Parathyroid adenoma (tissue), 2 donors: Measurements from ENCODE around the gene SLC26A1.
"Not testable (repeated sequence)": the region's sequence is repeated elsewhere in the genome, so short reads cannot be mapped to it uniquely, and the experiment has no call there.

Experiments
- H2AFZ ChIP-seq: fragments of 300-600 bp; sonication (generic); one replicate; pipeline ENCODE4 v1.7.0; 2017; ENCODE audit warnings: antibody characterized with exemption, mild to moderate bottlenecking
- H3K27ac ChIP-seq: fragments of 300-600 bp; sonication (generic); one replicate; pipeline ENCODE4 v1.7.0; 2017
- H3K27me3 ChIP-seq: fragments of 300-600 bp; sonication (generic); one replicate; pipeline ENCODE4 v1.7.0; 2017; ENCODE audit warnings: low read length; ENCODE audit not compliant: control insufficient read depth, insufficient read depth
- H3K36me3 ChIP-seq: fragments of 300-600 bp; sonication (generic); one replicate; pipeline ENCODE4 v1.7.0; 2017; ENCODE audit warnings: low read length; ENCODE audit not compliant: control insufficient read depth, insufficient read depth
- H3K4me1 ChIP-seq: fragments of 300-600 bp; sonication (generic); one replicate; pipeline ENCODE4 v1.7.0; 2017; ENCODE audit warnings: control low read depth
- H3K4me2 ChIP-seq: fragments of 300-600 bp; sonication (generic); one replicate; pipeline ENCODE4 v1.7.0; 2017; ENCODE audit warnings: low read length
- H3K4me3 ChIP-seq: fragments of 300-600 bp; sonication (generic); one replicate; pipeline ENCODE4 v1.7.0; 2017; ENCODE audit warnings: low read depth, low read length
- H3K79me2 ChIP-seq: fragments of 300-600 bp; sonication (generic); one replicate; pipeline ENCODE4 v1.7.0; 2017; ENCODE audit warnings: control low read depth
- H3K9ac ChIP-seq: fragments of 300-600 bp; sonication (generic); one replicate; pipeline ENCODE4 v1.7.0; 2017; ENCODE audit warnings: mild to moderate bottlenecking
- H3K9me3 ChIP-seq: fragments of 300-600 bp; sonication (generic); one replicate; pipeline ENCODE4 v1.7.0; 2017; ENCODE audit warnings: low read length; ENCODE audit not compliant: control insufficient read depth
- CTCF ChIP-seq: fragments of 300-600 bp; sonication (generic); IDR thresholded peaks from one replicate; pipeline ENCODE4 v1.7.0; 2017; ENCODE audit warnings: antibody characterized with exemption, mild to moderate bottlenecking
- donor health status: primary hyperparathyroidism.

Gene SLC26A1

GRCh38 chr4:946103-946450, 47.1 kb downstream of the SLC26A1 start:
- Histone ChIP-seq H3K27me3 (no peaks in the 10 kb centered on the region), H3K9me3 (no peaks in the 10 kb centered on the region), H3K27ac (no peak overlapping the region), H2AFZ (no peak overlapping the region), H3K4me2 (no peak overlapping the region), H3K4me1 (no peaks in the 10 kb centered on the region), H3K9ac (no peak overlapping the region), H3K79me2 (peaks cover 5% of the 10 kb centered on the region), H3K4me3 (no peak overlapping the region), H3K36me3 (no peaks in the 10 kb centered on the region)
- no peak for TF ChIP-seq CTCF

GRCh38 chr4:945274-946102, 47.7 kb downstream of the SLC26A1 start:
- no peak overlapping the region for H3K9ac ChIP-seq
- no peaks in the 10 kb centered on the region for H3K9me3 ChIP-seq
- TF ChIP-seq CTCF: no peak

GRCh38 chr4:939508-939907, 53.7 kb downstream of the SLC26A1 start:
- H3K4me1 ChIP-seq, H3K27ac ChIP-seq, H3K4me3 ChIP-seq, H3K9ac ChIP-seq, H2AFZ ChIP-seq, H3K4me2 ChIP-seq, H3K36me3 ChIP-seq, H3K27me3 ChIP-seq, H3K79me2 ChIP-seq, H3K9me3 ChIP-seq: not testable (repeated sequence)

More at GRCh38 chr4:945274-946102, 47.7 kb downstream of the SLC26A1 start:
- H3K4me2 ChIP-seq: no peak overlapping the region
- peaks cover 5% of the 10 kb centered on the region for H3K79me2 ChIP-seq
- H3K27ac ChIP-seq: no peak overlapping the region
- no peak overlapping the region for H2AFZ ChIP-seq
- H3K36me3 ChIP-seq: no peaks in the 10 kb centered on the region
- H3K4me3 ChIP-seq: no peak overlapping the region
- no peaks in the 10 kb centered on the region for H3K4me1 ChIP-seq
- H3K27me3 ChIP-seq: no peaks in the 10 kb centered on the region
